Endothelial cell of umbilical vein (primary cell): ENCODE measurements around the gene ZBTB34. TPM values are rescaled to one million over a fixed set of nuclear protein-coding genes. Genes with fewer than 3 reads are reported as not detected.

Experiments used
- BruUV-seq: library from RNA; stranded (reverse); fragments of 400-500 nt; replicated peaks from 2 replicates; lab custom pipeline; 2021; lab: Mats Ljungman, UMichigan
- CTCF ChIA-PET: fragments of 300-600, 350-600 bp; sonication (Branson Sonifier 250); formaldehyde crosslinking; loops from one replicate; lab custom pipeline; 2021; ENCODE audit warnings: antibody characterized with exemption, inconsistent platforms; lab: Charles Lee
- POLR2A ChIA-PET: fragments of 300-600, 350-600 bp; sonication (Branson Sonifier 250); formaldehyde crosslinking; loops from one replicate; lab custom pipeline; 2021; ENCODE audit warnings: antibody characterized with exemption, inconsistent platforms; lab: Charles Lee
- DNase-seq: peaks from one replicate; pipeline ENCODE4 v3.0.0-alpha.2; 2011; ENCODE audit warnings: low read depth, low spot score
- FAIRE-seq: peaks from 2 replicates; lab custom pipeline; 2011; peaks lifted over from hg19 to GRCh38; lab: Jason Lieb, UNC
- H2AFZ ChIP-seq: 2 replicates; pipeline ENCODE4 v1.6.0; 2012; ENCODE audit warnings: low read depth, low read length, control low read depth, inconsistent platforms
- H3K27ac ChIP-seq: 2 replicates; pipeline ENCODE4 v1.5.1; 2011; ENCODE audit warnings: low read depth, mild to moderate bottlenecking, control low read depth, low read length, moderate library complexity; ENCODE audit not compliant: insufficient read depth
- H3K27me3 ChIP-seq, 2 experiments: 2 replicates each; pipeline versions ENCODE4 v1.6.0 to v1.6.1; 2011; ENCODE audit warnings: low read length in 2 of 2, mixed read lengths in 1 of 2; ENCODE audit not compliant: control insufficient read depth in 2 of 2, insufficient read depth in 2 of 2
- H3K36me3 ChIP-seq, 2 experiments: 2 replicates in 1 of 2; 3 replicates in 1 of 2; pipeline ENCODE4 v1.5.1; 2011; ENCODE audit warnings: low read length in 2 of 2, mild to moderate bottlenecking in 1 of 2, moderate library complexity in 1 of 2; ENCODE audit not compliant: control insufficient read depth in 2 of 2, insufficient read depth in 2 of 2; ENCODE audit errors: extremely low read depth in 1 of 2
- H3K4me1 ChIP-seq: 3 replicates; pipeline ENCODE4 v1.5.1; 2011; ENCODE audit warnings: mild to moderate bottlenecking, low read length; ENCODE audit not compliant: control insufficient read depth, insufficient read depth; ENCODE audit errors: extremely low read depth
- H3K4me2 ChIP-seq: 2 replicates; pipeline ENCODE4 v1.6.1; 2011; ENCODE audit warnings: low read length, control low read depth, mixed read lengths; ENCODE audit not compliant: insufficient read depth
- H3K4me3 ChIP-seq, 3 experiments: fragments of 200-600 bp in 1 of 3; sonication (generic), shearing (Covaris generic) in 1 of 3; replicated peaks in 1 of 3; 2 replicates each; pipeline ENCODE4 v1.5.1; 2011 to 2016; ENCODE audit warnings: control low read depth in 3 of 3, low read length in 3 of 3, mild to moderate bottlenecking in 2 of 3, inconsistent platforms in 1 of 3, low read depth in 1 of 3, moderate library complexity in 1 of 3; ENCODE audit not compliant: insufficient read depth in 1 of 3
- H3K79me2 ChIP-seq: 2 replicates; pipeline ENCODE4 v1.6.0; 2012; ENCODE audit warnings: low read length, inconsistent platforms; ENCODE audit not compliant: control insufficient read depth, insufficient read depth
- H3K9ac ChIP-seq: replicated peaks from 2 replicates; pipeline ENCODE3; 2011; ENCODE audit warnings: low read length, control low read depth; ENCODE audit not compliant: insufficient read depth; ENCODE audit errors: extremely low read depth
- H3K9me1 ChIP-seq: replicated peaks from 3 replicates; pipeline ENCODE4 v1.6.0; 2011; ENCODE audit warnings: mild to moderate bottlenecking, low read length; ENCODE audit not compliant: control insufficient read depth, insufficient read depth; ENCODE audit errors: extremely low read depth
- H3K9me3 ChIP-seq: replicated peaks from 2 replicates; pipeline ENCODE4 v1.5.1; 2012; ENCODE audit warnings: low read length, inconsistent platforms; ENCODE audit not compliant: control insufficient read depth, insufficient read depth
- H4K20me1 ChIP-seq: replicated peaks from 2 replicates; pipeline ENCODE3; 2011; ENCODE audit warnings: mild to moderate bottlenecking, low read length; ENCODE audit not compliant: control insufficient read depth, insufficient read depth; ENCODE audit errors: extremely low read depth
- CTCF ChIP-seq, 2 donors: IDR thresholded peaks; 1 replicate in 1 of 2; 2 replicates in 1 of 2; pipeline ENCODE4 v1.5.1; 2011; ENCODE audit warnings: low read length in 2 of 2, mild to moderate bottlenecking in 2 of 2, moderate library complexity in 2 of 2, control low read depth in 1 of 2, inconsistent platforms in 1 of 2, low read depth in 1 of 2; ENCODE audit not compliant: insufficient read depth in 1 of 2; ENCODE audit errors: extremely low read depth in 1 of 2
- EZH2 ChIP-seq: IDR thresholded peaks from 2 replicates; pipeline ENCODE4 v1.6.1; 2012; ENCODE audit warnings: borderline replicate concordance, low read depth, mild to moderate bottlenecking, moderate library complexity, low read length, inconsistent platforms; ENCODE audit not compliant: severe bottlenecking
- FOS ChIP-seq: IDR thresholded peaks from 2 replicates; pipeline ENCODE4 v1.6.1; 2011; ENCODE audit warnings: mild to moderate bottlenecking, low read length, moderate library complexity, borderline replicate concordance; ENCODE audit not compliant: insufficient read depth
- GATA2 ChIP-seq: IDR thresholded peaks from 2 replicates; pipeline ENCODE4 v1.7.0; 2011; ENCODE audit warnings: low read depth, mild to moderate bottlenecking, moderate library complexity, mixed read lengths, low read length; ENCODE audit not compliant: insufficient read length, insufficient read depth
- JUN ChIP-seq: IDR thresholded peaks from 2 replicates; pipeline ENCODE4 v1.6.1; 2011; ENCODE audit warnings: borderline replicate concordance, low read depth; ENCODE audit not compliant: insufficient read length, insufficient read depth
- MAX ChIP-seq: IDR thresholded peaks from 2 replicates; pipeline ENCODE4 v1.6.1; 2011; ENCODE audit not compliant: insufficient read depth, insufficient read length
- MYC ChIP-seq: IDR thresholded peaks from one replicate; pipeline ENCODE4 v1.6.1; 2011; ENCODE audit warnings: mild to moderate bottlenecking, low read depth, low read length
- POLR2A ChIP-seq: IDR thresholded peaks from 2 replicates; pipeline ENCODE4 v1.6.1; 2012; ENCODE audit warnings: low read depth, mild to moderate bottlenecking, control low read depth, low read length
- POLR2AphosphoS5 ChIP-seq: IDR thresholded peaks from 2 replicates; pipeline ENCODE4 v1.6.1; 2012; ENCODE audit warnings: low read depth, mild to moderate bottlenecking, control low read depth, low read length, moderate library complexity; ENCODE audit not compliant: insufficient read depth
- dilution Hi-C: fragments of 300-500 bp; cut with MboI; formaldehyde crosslinking; loops from one replicate; pipeline ENCODE4 v1.15.0; 2019; ENCODE audit warnings: low sequenced_read_pairs; ENCODE audit not compliant: extremely low pct_ligation_motif_present
- intact Hi-C: fragments of 100-400 bp; cut with micrococcal nuclease; formaldehyde crosslinking; loops from one replicate; pipeline ENCODE4 v1.10.0; 2022
- polyA plus RNA-seq, 4 experiments: library from polyadenylated mRNA; depleted of rRNA in 3 of 4; stranded (reverse) in 3 of 4; unstranded in 1 of 4; fragments of >200 nt; gene quantifications; 2 replicates each; pipeline versions ENCODE4 v1.2.1 to v1.2.3, GENCODE V29; 2011 to 2012; ENCODE audit warnings: missing spikeins in 1 of 4
- total RNA-seq: library from RNA; stranded (reverse); gene quantifications from 2 replicates; pipeline ENCODE4 v1.2.3, GENCODE V29; 2021

The ZBTB34 gene
- total and polyA plus RNA-seq, 2 donors (not counting 3 experiments of a cell fraction or from before 2014, with no cell fraction given): 4.0 to 9.6 TPM

GRCh38 chr9:126875756-126876510, 15.5 kb downstream of the ZBTB34 start:
- Histone ChIP-seq H3K27me3 (no peaks in the 10 kb centered on the region), H3K27ac (no peak overlapping the region), H3K4me3 (no peak overlapping the region), H3K9me1 (no peaks in the 10 kb centered on the region), H3K9ac (no peak overlapping the region), H4K20me1 (no peaks in the 10 kb centered on the region), H3K4me2 (no peak overlapping the region), H3K36me3 (peaks cover 10 to 12% of the 10 kb centered on the region in 2 experiments), H3K79me2 (peaks cover 18% of the 10 kb centered on the region), H3K4me1 (no peaks in the 10 kb centered on the region), H3K9me3 (no peaks in the 10 kb centered on the region), H2AFZ (no peak overlapping the region)
- POLR2A ChIA-PET: no interaction called here
- dilution Hi-C loops (no loop called here), intact Hi-C loops (no loop called here)
- TF ChIP-seq POLR2A (no peak), GATA2 (no peak), JUN (no peak), FOS (no peak), MYC (no peak)
- no peak for FAIRE-seq
- CTCF ChIA-PET: no interaction called here
- no peak for DNase-seq
- no TSS peak for BruUV-seq

GRCh38 chr9:126876531-126876930, 16.1 kb downstream of the ZBTB34 start:
- Histone ChIP-seq H2AFZ (no peak overlapping the region), H4K20me1 (no peaks in the 10 kb centered on the region), H3K4me3 (no peak overlapping the region), H3K27me3 (no peaks in the 10 kb centered on the region), H3K79me2 (peaks cover 16% of the 10 kb centered on the region), H3K9ac (no peak overlapping the region), H3K9me1 (no peaks in the 10 kb centered on the region), H3K27ac (no peak overlapping the region), H3K4me1 (no peaks in the 10 kb centered on the region), H3K9me3 (no peaks in the 10 kb centered on the region), H3K36me3 (peaks cover 10 to 12% of the 10 kb centered on the region in 2 experiments), H3K4me2 (no peak overlapping the region)
- intact Hi-C loops (no loop called here), dilution Hi-C loops (no loop called here)
- TF ChIP-seq EZH2: no peak
- TF ChIP-seq MAX: no peak
- no peak for TF ChIP-seq POLR2AphosphoS5
- no peak for TF ChIP-seq FOS
- no peak for TF ChIP-seq MYC
- no peak for TF ChIP-seq POLR2A
- TF ChIP-seq CTCF (IDR thresholded peaks at IDR 0.05; ENCODE audit: extremely low read depth in 1 of 2, insufficient read depth in 1 of 2, low read depth in 1 of 2, low read length in 2 of 2): no peak
- no peak for TF ChIP-seq GATA2
- no peak for TF ChIP-seq JUN
- CTCF ChIA-PET: no interaction called here
- no peak for DNase-seq
- POLR2A ChIA-PET: no interaction called here
- BruUV-seq: no TSS peak
- FAIRE-seq: no peak
